Measurements from ENCODE around the gene AK1.

Gene AK1

GRCh38 chr9:127908660-127908926 is 31.1 kb upstream of the AK1 start:
- DNase-seq (ENCODE audit: low read depth), result no peak

GRCh38 chr9:127907867-127908659 is 30.6 kb upstream of the AK1 start:
- DNase-seq (ENCODE audit: low read depth), result no peak

- DNase-seq (ENCODE audit: low read depth), result peak; percentile 58
Observed at GRCh38 chr9:127905788-127906191, 28.3 kb upstream of the AK1 start.

- DNase-seq (ENCODE audit: low read depth), result peak; percentile 56
Observed at GRCh38 chr9:127905004-127905728, 27.7 kb upstream of the AK1 start.

- no peak for DNase-seq (ENCODE audit: low read depth)
Observed at GRCh38 chr9:127904561-127905003, 27.1 kb upstream of the AK1 start.

- peak; percentile 48 for DNase-seq (ENCODE audit: low read depth)
Observed at GRCh38 chr9:127903557-127904475, 26.3 kb upstream of the AK1 start.

- DNase-seq (ENCODE audit: low read depth), result peak; percentile 57
Observed at GRCh38 chr9:127899128-127899943, 21.9 kb upstream of the AK1 start, which contains the start of gene ST6GALNAC6. Gene ST6GALNAC6 (minus strand): TSS chr9:127899603. CDS start chr9:127897981, 1,622 bp downstream.

- DNase-seq (ENCODE audit: low read depth), result no peak
Observed at GRCh38 chr9:127898433-127899127, 21.1 kb upstream of the AK1 start.

- DNase-seq (ENCODE audit: low read depth), result no peak
Observed at GRCh38 chr9:127897193-127897692, 19.8 kb upstream of the AK1 start.

- DNase-seq (ENCODE audit: low read depth), result no peak
Observed at GRCh38 chr9:127896395-127897192, 19.1 kb upstream of the AK1 start.

- DNase-seq (ENCODE audit: low read depth), result no peak
Observed at GRCh38 chr9:127895811-127896210, 18.3 kb upstream of the AK1 start.

GRCh38 chr9:127893392-127893791 is 15.9 kb upstream of the AK1 start:
- DNase-seq (ENCODE audit: low read depth), result no peak

- DNase-seq (ENCODE audit: low read depth), result no peak
Observed at GRCh38 chr9:127892831-127893230, 15.4 kb upstream of the AK1 start.

GRCh38 chr9:127890053-127890452 is 12.6 kb upstream of the AK1 start:
- DNase-seq (ENCODE audit: low read depth), result no peak

- DNase-seq (ENCODE audit: low read depth), result no peak
Observed at GRCh38 chr9:127887792-127888191, 10.3 kb upstream of the AK1 start.

GRCh38 chr9:127886401-127886972 is 9.0 kb upstream of the AK1 start:
- DNase-seq (ENCODE audit: low read depth), result no peak

- DNase-seq (ENCODE audit: low read depth), result no peak
Observed at GRCh38 chr9:127885508-127886281, 8.2 kb upstream of the AK1 start.

- no peak for DNase-seq (ENCODE audit: low read depth)
Observed at GRCh38 chr9:127884976-127885490, 7.6 kb upstream of the AK1 start.

Data from activated T-helper 1 cell treated with Interleukin-2 at 50 U/mL for 16 hours (primary cell).